Measurements from ENCODE around the gene MATR3. TPM values are rescaled to one million over a fixed set of nuclear protein-coding genes. Genes with fewer than 3 reads are reported as not detected.
"Not testable (repeated sequence)": the region's sequence is repeated elsewhere in the genome, so short reads cannot be mapped to it uniquely, and the experiment has no call there.

MATR3 gene
- total RNA-seq, 2 donors from 2014 or later: 318 to 325 TPM

DNA sequence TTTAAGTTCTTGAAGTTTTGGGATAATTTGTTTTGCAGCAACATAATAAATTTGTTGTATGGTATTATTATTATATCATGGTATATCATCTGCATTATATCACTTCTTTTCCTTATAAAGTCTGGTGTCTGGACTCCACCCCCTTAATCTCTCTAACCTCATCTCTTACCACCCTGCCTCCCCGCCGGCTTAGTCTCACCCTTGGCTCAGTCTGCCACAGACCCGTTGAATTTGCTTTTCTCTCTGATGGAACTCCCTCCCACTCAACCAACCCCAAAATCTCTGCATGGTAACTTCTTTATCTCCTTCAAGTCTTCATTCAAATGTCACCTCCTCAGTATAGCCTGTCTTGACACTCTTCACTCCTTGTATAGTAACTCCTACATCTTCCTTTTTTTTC lies 29.6 kb upstream of the MATR3 start:
- no peak overlapping the region for H3K27ac Mint-ChIP-seq

GRCh38 chr5:139265001-139265400 lies 28.5 kb upstream of the MATR3 start:
- no peak for ATAC-seq
- no peak overlapping the region for H3K4me3 Mint-ChIP-seq
- H3K9me3 ChIP-seq (ENCODE audit: control insufficient read depth, low read length, poor library complexity, severe bottlenecking): no peaks in the 10 kb centered on the region
- no peaks in the 10 kb centered on the region for H3K36me3 Mint-ChIP-seq (ENCODE audit: low read depth)
- H3K27me3 Mint-ChIP-seq: peaks cover 19% of the 10 kb centered on the region
- no peak overlapping the region for H3K27ac Mint-ChIP-seq
- DNase-seq: no peak
- peaks cover 9% of the 10 kb centered on the region for H3K4me1 Mint-ChIP-seq

More for the DNA sequence above, 29.6 kb upstream of the MATR3 start:
- DNase-seq (no peak), ATAC-seq (no peak)
- Mint-ChIP-seq H3K4me3 (no peak overlapping the region), H3K4me1 (peaks cover 12% of the 10 kb centered on the region), H3K27me3 (peaks cover 27% of the 10 kb centered on the region), H3K36me3 (ENCODE audit: low read depth) (peaks cover 5% of the 10 kb centered on the region)
- no peaks in the 10 kb centered on the region for H3K9me3 ChIP-seq (ENCODE audit: control insufficient read depth, low read length, poor library complexity, severe bottlenecking)

GRCh38 chr5:139266236-139266635 lies 27.3 kb upstream of the MATR3 start:
- Mint-ChIP-seq H3K4me3 (no peak overlapping the region), H3K36me3 (ENCODE audit: low read depth) (no peaks in the 10 kb centered on the region), H3K4me1 (peaks cover 9% of the 10 kb centered on the region), H3K27me3 (peaks cover 7% of the 10 kb centered on the region), H3K27ac (no peak overlapping the region)
- ATAC-seq (no peak), DNase-seq (no peak)
- H3K9me3 ChIP-seq (ENCODE audit: control insufficient read depth, low read length, poor library complexity, severe bottlenecking): no peaks in the 10 kb centered on the region

GRCh38 chr5:139267481-139267880 lies 26.1 kb upstream of the MATR3 start:
- Mint-ChIP-seq H3K4me1 (peaks cover 12% of the 10 kb centered on the region), H3K27me3 (no peaks in the 10 kb centered on the region), H3K4me3 (no peak overlapping the region), H3K27ac (no peak overlapping the region), H3K36me3 (ENCODE audit: low read depth) (no peaks in the 10 kb centered on the region)
- H3K9me3 ChIP-seq (ENCODE audit: control insufficient read depth, low read length, poor library complexity, severe bottlenecking): no peaks in the 10 kb centered on the region
- DNase-seq (no peak), ATAC-seq (no peak)

DNA sequence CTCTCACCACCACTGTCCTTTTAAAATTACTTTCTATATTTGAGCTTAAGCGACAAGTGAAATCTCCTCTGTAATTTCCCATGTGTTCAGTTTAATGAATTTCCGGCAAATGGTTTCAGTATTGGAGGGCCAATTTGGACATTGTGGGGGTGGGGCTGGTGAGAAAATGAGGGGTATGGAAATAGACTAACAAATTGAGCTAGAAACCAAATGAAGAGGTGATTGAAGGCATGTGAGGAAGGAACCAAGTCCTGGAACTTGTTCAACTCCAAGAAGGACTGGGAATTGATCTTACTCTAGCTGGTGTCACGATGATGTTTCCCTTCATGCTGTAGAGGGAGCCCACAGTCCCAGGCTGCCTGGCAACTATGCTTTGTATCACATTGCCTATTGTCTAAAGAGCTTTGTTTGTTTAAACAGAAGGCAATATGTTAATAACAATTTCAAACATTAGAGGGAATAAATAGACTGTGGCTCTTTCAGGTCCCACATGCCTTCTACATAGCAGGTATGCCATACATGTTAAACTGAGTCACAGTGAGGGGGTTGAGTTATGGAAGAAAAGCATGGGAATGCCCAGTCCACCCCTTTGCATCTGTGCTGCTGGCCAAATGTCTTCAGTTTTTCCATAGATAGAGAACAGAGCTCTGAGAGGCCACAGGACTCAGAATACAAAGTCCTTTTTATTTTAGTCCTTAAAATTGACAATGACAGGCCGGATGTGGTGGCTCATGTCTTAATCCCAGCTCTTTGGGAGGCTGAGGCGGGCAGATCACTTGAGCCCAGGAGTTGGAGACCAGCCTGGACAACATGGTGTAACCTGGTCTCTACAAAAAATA lies 25.0 kb upstream of the MATR3 start:
- no peak for DNase-seq
- peaks cover 21% of the 10 kb centered on the region for H3K4me1 Mint-ChIP-seq
- no peak overlapping the region for H3K27ac Mint-ChIP-seq
- H3K9me3 ChIP-seq (ENCODE audit: control insufficient read depth, low read length, poor library complexity, severe bottlenecking): no peaks in the 10 kb centered on the region
- H3K27me3 Mint-ChIP-seq: no peaks in the 10 kb centered on the region
- no peak overlapping the region for H3K4me3 Mint-ChIP-seq
- no peaks in the 10 kb centered on the region for H3K36me3 Mint-ChIP-seq (ENCODE audit: low read depth)
- no peak for ATAC-seq

DNA sequence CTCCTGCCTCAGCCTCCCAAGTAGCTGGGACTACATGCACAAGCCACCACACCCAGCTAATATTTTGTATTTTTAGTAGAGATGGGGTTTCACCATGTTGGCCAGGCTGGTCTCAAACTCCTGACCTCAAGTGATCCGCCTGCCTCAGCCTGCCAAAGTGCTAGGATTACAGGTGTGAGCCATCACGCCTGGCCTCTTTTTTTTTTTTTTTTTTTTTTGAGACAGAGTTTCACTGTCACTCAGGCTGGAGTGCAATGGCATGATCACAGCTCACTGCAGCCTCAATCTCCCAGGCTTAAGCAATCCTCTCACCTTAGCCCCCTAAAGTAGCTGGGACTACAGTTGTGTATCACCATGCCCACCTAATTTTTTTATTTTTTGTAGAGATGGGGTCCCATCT lies 22.8 kb upstream of the MATR3 start:
- H3K27me3 Mint-ChIP-seq; ATAC-seq; DNase-seq; H3K4me3 Mint-ChIP-seq; H3K9me3 ChIP-seq (ENCODE audit: control insufficient read depth, low read length, poor library complexity, severe bottlenecking); H3K27ac Mint-ChIP-seq; H3K36me3 Mint-ChIP-seq (ENCODE audit: low read depth): not testable (repeated sequence)
- H3K4me1 Mint-ChIP-seq: peaks cover 38% of the 10 kb centered on the region

DNA sequence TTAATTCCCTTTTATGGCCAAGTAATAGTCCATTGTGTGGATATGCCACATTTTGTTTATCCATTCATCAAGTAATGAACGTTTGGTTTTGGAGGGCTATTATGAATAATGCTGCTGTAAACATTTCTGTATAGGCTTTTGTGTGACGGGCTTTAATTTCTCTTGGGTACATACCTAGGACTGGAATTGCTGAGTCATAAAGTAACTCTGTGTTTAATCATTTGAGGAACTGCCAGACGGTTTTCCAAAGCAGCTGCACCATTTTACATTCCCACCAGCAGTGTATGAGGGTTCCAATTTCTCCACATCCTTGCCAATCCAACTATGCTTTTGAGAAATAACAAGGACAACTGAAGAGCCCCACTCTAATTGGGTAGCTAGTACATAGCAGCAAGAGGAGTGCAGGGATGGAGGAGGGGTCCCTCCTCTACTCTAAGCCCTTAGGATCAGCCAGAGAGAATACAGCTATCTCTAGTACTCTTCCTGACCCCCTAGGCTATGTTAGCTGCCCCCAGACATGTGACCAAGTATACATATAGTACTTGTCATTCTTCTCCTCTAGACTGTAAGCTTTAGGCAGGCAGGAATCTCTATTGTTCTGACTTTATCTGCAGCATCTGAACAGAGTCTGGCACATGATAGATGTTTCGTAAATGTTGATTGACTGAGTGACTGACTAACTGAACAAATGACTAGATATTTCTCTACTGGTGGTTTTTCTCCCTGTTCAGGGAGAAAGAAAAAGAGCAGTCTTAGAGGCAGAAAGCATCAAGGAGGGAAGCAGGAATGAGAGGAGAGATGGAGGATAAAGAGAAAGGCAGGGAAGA lies 22.1 kb upstream of the MATR3 start:
- Mint-ChIP-seq H3K4me3 (no peak overlapping the region), H3K36me3 (ENCODE audit: low read depth) (no peaks in the 10 kb centered on the region), H3K4me1 (peaks cover 41% of the 10 kb centered on the region), H3K27me3 (no peaks in the 10 kb centered on the region), H3K27ac (no peak overlapping the region)
- H3K9me3 ChIP-seq (ENCODE audit: control insufficient read depth, low read length, poor library complexity, severe bottlenecking): no peaks in the 10 kb centered on the region
- no peak for DNase-seq
- no peak for ATAC-seq

DNA sequence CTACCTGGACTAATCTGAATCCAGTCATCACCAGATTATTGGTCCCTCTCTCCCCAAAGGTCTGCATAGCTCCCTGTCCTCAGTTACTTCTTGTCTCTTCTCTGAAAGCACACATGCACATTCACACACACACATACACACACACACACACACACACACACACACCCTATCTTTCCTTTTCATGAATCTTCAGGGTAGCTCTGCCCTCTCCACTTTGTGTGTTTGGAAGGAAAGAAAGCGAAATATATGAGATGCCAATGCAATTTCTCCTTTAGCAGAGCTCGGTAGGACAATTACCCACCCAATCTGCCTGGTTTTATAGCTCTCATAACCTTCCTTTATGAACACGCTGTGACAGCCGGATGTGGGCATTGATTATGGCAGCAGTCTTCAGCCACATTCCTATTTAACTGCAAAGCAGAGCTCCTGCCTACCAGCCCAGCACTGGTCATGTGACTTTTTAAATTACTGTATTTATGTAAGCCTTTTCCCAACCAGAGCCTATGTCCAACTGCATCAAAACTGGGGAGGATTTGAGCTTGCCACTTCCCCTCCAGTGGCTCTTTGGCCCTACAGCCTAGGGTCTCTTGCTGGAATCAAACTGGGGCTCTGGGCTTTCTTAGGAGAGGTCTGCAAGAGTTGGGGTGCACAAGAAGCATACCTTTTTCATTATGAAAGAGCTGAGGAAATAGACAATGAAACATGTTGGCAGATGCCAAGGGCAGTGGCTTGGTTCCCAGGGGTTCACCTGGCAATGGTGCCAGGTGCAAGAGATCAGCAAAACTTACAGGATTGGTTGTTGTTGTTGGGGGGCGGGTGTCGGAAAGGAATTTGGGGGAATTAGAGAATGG lies 20.8 kb upstream of the MATR3 start:
- Mint-ChIP-seq H3K4me3 (peak overlapping the region; percentile 90), H3K4me1 (peaks cover 49% of the 10 kb centered on the region), H3K27ac (peak overlapping the region; percentile 85), H3K36me3 (ENCODE audit: low read depth) (no peaks in the 10 kb centered on the region), H3K27me3 (no peaks in the 10 kb centered on the region)
- DNase-seq (no peak), ATAC-seq (peak; percentile 17)
- no peaks in the 10 kb centered on the region for H3K9me3 ChIP-seq (ENCODE audit: control insufficient read depth, low read length, poor library complexity, severe bottlenecking)

DNA sequence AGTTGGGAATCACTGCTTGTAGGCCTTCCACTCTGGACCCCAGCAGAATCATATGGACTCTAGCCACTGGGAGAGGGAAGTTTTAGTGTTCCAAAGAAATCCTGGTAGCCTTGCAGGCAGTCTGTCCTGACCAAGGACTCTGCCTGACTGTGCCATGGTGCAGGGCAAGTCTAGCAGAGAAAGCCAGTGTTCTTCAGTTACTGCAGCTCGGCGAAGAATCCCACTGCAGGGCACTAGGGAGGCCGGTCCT lies 20.3 kb upstream of the MATR3 start:
- H3K36me3 Mint-ChIP-seq (ENCODE audit: low read depth): no peaks in the 10 kb centered on the region

GRCh38 chr5:139273572-139274289 lies 19.8 kb upstream of the MATR3 start:
- Mint-ChIP-seq H3K4me1 (peaks cover 44% of the 10 kb centered on the region), H3K36me3 (ENCODE audit: low read depth) (no peaks in the 10 kb centered on the region), H3K27ac (peak overlapping the region; percentile 85), H3K27me3 (no peaks in the 10 kb centered on the region), H3K4me3 (peak overlapping the region; percentile 90)
- ATAC-seq: peak; percentile 93
- H3K9me3 ChIP-seq (ENCODE audit: control insufficient read depth, low read length, poor library complexity, severe bottlenecking): no peaks in the 10 kb centered on the region
- DNase-seq: peak; percentile 79 to 84 (median 82)

More for the DNA sequence above, 20.3 kb upstream of the MATR3 start:
- no peak for DNase-seq
- no peaks in the 10 kb centered on the region for H3K27me3 Mint-ChIP-seq
- peak overlapping the region; percentile 85 for H3K27ac Mint-ChIP-seq
- no peaks in the 10 kb centered on the region for H3K9me3 ChIP-seq (ENCODE audit: control insufficient read depth, low read length, poor library complexity, severe bottlenecking)
- ATAC-seq: no peak
- H3K4me3 Mint-ChIP-seq: peak overlapping the region; percentile 90
- peaks cover 46% of the 10 kb centered on the region for H3K4me1 Mint-ChIP-seq

DNA sequence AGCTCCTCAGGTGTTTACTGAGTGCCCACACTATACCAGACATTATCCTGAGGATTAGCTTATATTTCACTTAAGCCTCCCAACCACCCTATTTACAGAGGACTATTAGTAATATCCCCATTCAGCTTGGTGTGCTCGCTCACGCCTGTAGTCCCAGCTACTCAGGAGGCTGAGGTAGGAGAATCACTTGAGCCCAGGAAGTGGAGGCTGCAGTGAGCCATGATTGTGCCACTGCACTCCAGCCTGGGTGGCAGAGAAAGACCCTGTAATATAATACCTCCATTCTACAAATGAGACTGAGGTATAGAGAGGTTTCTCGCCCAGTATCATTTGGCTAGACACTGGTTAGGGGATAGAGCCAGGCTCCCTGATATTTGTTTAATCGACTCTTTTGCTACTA lies 18.0 kb upstream of the MATR3 start:
- no peak for DNase-seq
- H3K36me3 Mint-ChIP-seq (ENCODE audit: low read depth): no peaks in the 10 kb centered on the region
- peaks cover 44% of the 10 kb centered on the region for H3K4me1 Mint-ChIP-seq
- no peaks in the 10 kb centered on the region for H3K27me3 Mint-ChIP-seq
- no peak overlapping the region for H3K27ac Mint-ChIP-seq
- H3K4me3 Mint-ChIP-seq: peak overlapping the region; percentile 75
- H3K9me3 ChIP-seq (ENCODE audit: control insufficient read depth, low read length, poor library complexity, severe bottlenecking): no peaks in the 10 kb centered on the region
- ATAC-seq: no peak

- Mint-ChIP-seq H3K27ac (no peak overlapping the region), H3K36me3 (ENCODE audit: low read depth) (no peaks in the 10 kb centered on the region), H3K4me1 (peaks cover 44% of the 10 kb centered on the region), H3K4me3 (peak overlapping the region; percentile 75), H3K27me3 (no peaks in the 10 kb centered on the region)
- DNase-seq: no peak
- no peaks in the 10 kb centered on the region for H3K9me3 ChIP-seq (ENCODE audit: control insufficient read depth, low read length, poor library complexity, severe bottlenecking)
- peak; percentile 27 for ATAC-seq
Measured at GRCh38 chr5:139275956-139276355, 17.6 kb upstream of the MATR3 start.

All from T-helper 17 cell (primary cell).